GM19035 (cell line): ENCODE results near the gene HOGA1.

Experiments used
- ATAC-seq: cut with Tn5 transposase; IDR thresholded peaks from one replicate; pipeline ENCODE4 v1.9.1; 2021; ENCODE audit not compliant: unreplicated experiment

Gene HOGA1

GRCh38 chr10:97578171-97578844, 5.9 kb upstream of the HOGA1 start:
- ATAC-seq: no peak

GRCh38 chr10:97580421-97581367, 3.5 kb upstream of the HOGA1 start:
- ATAC-seq: no peak

- no peak for ATAC-seq
These were observed 2.0 kb upstream of the HOGA1 start for GRCh38 chr10:97582169-97582568.

- no peak for ATAC-seq
These were observed 713 bp upstream of the HOGA1 start for GRCh38 chr10:97583476-97583875.

- no peak for ATAC-seq
These were observed 729 bp downstream of the HOGA1 start for GRCh38 chr10:97584798-97585438.

GRCh38 chr10:97585439-97585811, 1.2 kb downstream of the HOGA1 start:
- no peak for ATAC-seq

GRCh38 chr10:97587183-97587582, 3.0 kb downstream of the HOGA1 start:
- no peak for ATAC-seq

GRCh38 chr10:97589479-97589878, 5.3 kb downstream of the HOGA1 start, which contains the start of gene C10orf62:
Gene C10orf62, plus strand, starts transcription at chr10:97589721. Its CDS starts 177 bp downstream, at chr10:97589898.
- ATAC-seq: no peak

GRCh38 chr10:97590082-97590747, 6.0 kb downstream of the HOGA1 start:
- ATAC-seq: no peak

- no peak for ATAC-seq
These were observed 6.7 kb downstream of the HOGA1 start for GRCh38 chr10:97590748-97591495.

- no peak for ATAC-seq
These were observed 9.2 kb downstream of the HOGA1 start for GRCh38 chr10:97593421-97593820.

- ATAC-seq: no peak
These were observed 12.2 kb downstream of the HOGA1 start for GRCh38 chr10:97596101-97597082.

- no peak for ATAC-seq
These were observed 13.6 kb downstream of the HOGA1 start for GRCh38 chr10:97597778-97598177.

- ATAC-seq: no peak
These were observed 14.4 kb downstream of the HOGA1 start for GRCh38 chr10:97598407-97599271.

GRCh38 chr10:97599272-97599619, 15.1 kb downstream of the HOGA1 start:
- no peak for ATAC-seq

GRCh38 chr10:97600616-97601015, 16.4 kb downstream of the HOGA1 start:
- ATAC-seq: no peak

GRCh38 chr10:97601268-97602215, 17.4 kb downstream of the HOGA1 start:
- ATAC-seq: no peak
